Adrenal gland (tissue), 12 donors: ENCODE measurements around the gene HOXD10. TPM values are rescaled to one million over a fixed set of nuclear protein-coding genes. Genes with fewer than 3 reads are reported as not detected.
A peak's percentile ranks its signal among the peaks of the same experiment; 100 is the strongest.

Source experiments
- DNase-seq, 7 donors: peaks; one replicate each; pipeline ENCODE4 v3.0.0-alpha.2; 2019 to 2020
- H3K27ac ChIP-seq, 5 donors: fragments of 200-600 bp; sonication (generic) in 4 of 5; 1 replicate in 3 of 5; 2 replicates in 2 of 5; pipeline versions ENCODE4 v1.5.1 to v1.8.0; 2016 to 2020; ENCODE audit warnings: mild to moderate bottlenecking in 1 of 5
- H3K27me3 ChIP-seq: fragments of 200-600 bp; 2 replicates; pipeline ENCODE4 v1.8.0; 2021
- H3K36me3 ChIP-seq, 2 donors: fragments of 200-600 bp; replicated peaks in 1 of 2; 1 replicate in 1 of 2; 2 replicates in 1 of 2; pipeline versions ENCODE4 v1.5.1 to v1.8.0; 2018 to 2022
- H3K4me1 ChIP-seq, 2 donors: fragments of 200-600 bp; replicated peaks in 1 of 2; 1 replicate in 1 of 2; 2 replicates in 1 of 2; pipeline versions ENCODE4 v1.5.1 to v1.8.0; 2018 to 2021
- H3K4me3 ChIP-seq, 4 donors: fragments of 200-600 bp; sonication (generic) in 3 of 4; one replicate each; pipeline ENCODE4 v1.5.1; 2016 to 2018
- H3K9me3 ChIP-seq, 3 donors: fragments of 200-600 bp; sonication (generic) in 1 of 3; replicated peaks in 1 of 3; 1 replicate in 2 of 3; 2 replicates in 1 of 3; pipeline versions ENCODE4 v1.5.1 to v1.8.0; 2016 to 2021
- POLR2A ChIP-seq, 2 donors: fragments of 450-650 bp; IDR thresholded peaks; one replicate each; pipeline ENCODE4 v1.6.1; 2017; ENCODE audit warnings: antibody characterized with exemption in 2 of 2, mild to moderate bottlenecking in 2 of 2, moderate library complexity in 1 of 2
- WGBS, 4 donors: extraction: QIAGEN DNeasy Blood & Tissue Kit in 2 of 4; methylation state at CpG; one replicate each; pipeline versions ENCODE4 v1.1.5 to v1.1.7; 2013 to 2017; 5-methylcytosine and 5-hydroxymethylcytosine counted together
- intact Hi-C, 2 donors: fragments of 100-400 bp; cut with DNase I; formaldehyde crosslinking; loops; one replicate each; pipeline versions ENCODE4 v1.14.1 to v1.15.0; 2022 to 2023
- polyA plus RNA-seq, 3 donors: library from polyadenylated mRNA; stranded (reverse); fragments of 200-250 nt in 2 of 3; fragments of 350-450 nt in 1 of 3; fragmentation: Illumina TruSeq in 1 of 3; extraction: RNeasy Lipid Tissue Mini Kit (QIAGEN cat#74804) in 1 of 3; gene quantifications; one replicate each; pipeline ENCODE4 v1.2.3, GENCODE V29; 2013 to 2014
- total RNA-seq, 9 donors: library from RNA; depleted of rRNA in 4 of 9; stranded (reverse); fragments of >200 nt in 4 of 9; fragments of 120-200 nt in 1 of 9; fragmentation: NEBNext Ultra II Directional in 1 of 9; extraction: Animal tissue kit (Norgen Biotek cat#: 25700) in 1 of 9; gene quantifications; one replicate each; pipeline versions ENCODE4 v1.1.0 to v1.2.4, GENCODE V29; 2013 to 2023
- TF ChIP-seq, protein P1 (sequence below), 6 experiments: fragments of 450-650 bp in 4 of 6; fragments of 200-600 bp in 2 of 6; sonication (generic) in 1 of 6; IDR thresholded peaks; 1 replicate in 5 of 6; 2 replicates in 1 of 6; pipeline versions ENCODE4 v1.5.1 to v1.8.0; 2016 to 2021; ENCODE audit warnings: antibody characterized with exemption in 6 of 6, mild to moderate bottlenecking in 2 of 6, moderate library complexity in 1 of 6
- donor health status: healthy with polysubstance abuse.
- donor health status: Bipolar disorder and iron deficiency.
- donor health status: DM: yes; HTN: yes; CAD: no.
- donor health status: DM: no; HTN: no; CAD: no.
- donor health status: DM: no; HTN: no; CAD: no.
- donor health status: DM: yes; HTN: yes; CAD: no.

HOXD10 gene
- total and polyA plus RNA-seq, 12 donors: 0.11 to 0.33 (median 0.18) TPM; not detected in 8

DNA sequence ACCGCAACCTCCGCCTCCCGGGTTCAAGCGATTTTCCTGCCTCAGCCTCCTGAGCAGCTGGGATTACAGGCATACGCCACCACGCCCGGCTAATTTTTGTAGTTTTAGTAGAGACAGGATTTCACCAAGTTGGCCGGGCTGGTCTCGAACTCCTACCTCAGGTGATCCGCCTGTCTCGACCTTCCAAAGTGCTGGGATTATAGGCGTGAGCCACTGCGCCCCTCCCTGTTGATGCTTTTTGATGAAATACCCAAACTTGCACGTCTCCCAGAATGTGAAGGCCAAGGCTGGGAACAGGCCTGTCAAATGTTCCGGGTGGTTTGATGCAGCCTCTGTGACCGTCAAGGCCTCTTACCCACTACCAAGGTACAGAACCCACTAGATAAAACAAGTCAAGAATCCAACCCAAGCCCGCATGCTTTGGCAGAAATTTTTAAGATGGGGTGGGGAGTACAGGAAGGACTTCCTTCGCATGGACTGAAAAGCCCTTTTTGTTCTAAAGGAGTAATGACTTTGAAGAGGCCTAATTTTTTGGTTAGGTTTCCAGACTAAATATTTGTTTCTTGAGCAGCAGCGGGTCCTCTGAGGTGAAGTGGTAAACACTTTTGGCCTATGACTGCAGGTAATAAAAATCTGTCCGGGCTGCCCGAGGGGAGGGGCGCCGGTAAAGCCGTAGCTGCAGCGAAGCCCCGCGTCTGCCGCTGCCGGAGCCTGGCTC, 29.1 kb upstream of the HOXD10 start:
- peak in 1 of 7 donors; percentile 35 for DNase-seq
- Histone ChIP-seq H3K27ac (no peak overlapping the region), H3K4me3 (peak overlapping the region in 1 of 4 donors; percentile 7), H3K4me1 (peaks cover 4 to 10% of the 10 kb centered on the region in 2 donors), H3K27me3 (peaks cover 96% of the 10 kb centered on the region), H3K36me3 (no peaks in the 10 kb centered on the region), H3K9me3 (no peaks in the 10 kb centered on the region)
- no peak for TF ChIP-seq POLR2A (IDR thresholded peaks at IDR 0.05)
- TF ChIP-seq, protein P1, sequence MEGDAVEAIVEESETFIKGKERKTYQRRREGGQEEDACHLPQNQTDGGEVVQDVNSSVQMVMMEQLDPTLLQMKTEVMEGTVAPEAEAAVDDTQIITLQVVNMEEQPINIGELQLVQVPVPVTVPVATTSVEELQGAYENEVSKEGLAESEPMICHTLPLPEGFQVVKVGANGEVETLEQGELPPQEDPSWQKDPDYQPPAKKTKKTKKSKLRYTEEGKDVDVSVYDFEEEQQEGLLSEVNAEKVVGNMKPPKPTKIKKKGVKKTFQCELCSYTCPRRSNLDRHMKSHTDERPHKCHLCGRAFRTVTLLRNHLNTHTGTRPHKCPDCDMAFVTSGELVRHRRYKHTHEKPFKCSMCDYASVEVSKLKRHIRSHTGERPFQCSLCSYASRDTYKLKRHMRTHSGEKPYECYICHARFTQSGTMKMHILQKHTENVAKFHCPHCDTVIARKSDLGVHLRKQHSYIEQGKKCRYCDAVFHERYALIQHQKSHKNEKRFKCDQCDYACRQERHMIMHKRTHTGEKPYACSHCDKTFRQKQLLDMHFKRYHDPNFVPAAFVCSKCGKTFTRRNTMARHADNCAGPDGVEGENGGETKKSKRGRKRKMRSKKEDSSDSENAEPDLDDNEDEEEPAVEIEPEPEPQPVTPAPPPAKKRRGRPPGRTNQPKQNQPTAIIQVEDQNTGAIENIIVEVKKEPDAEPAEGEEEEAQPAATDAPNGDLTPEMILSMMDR (IDR thresholded peaks at IDR 0.05): no peak
- WGBS, 4 donors: 28 to 37% (median 32%) methylated on average over 25 to 29 of the region's 29 CpGs
- intact Hi-C loops: loop anchor here in 1 of 2 donors (10.0 kb wide), 1 partner anchor 403 kb away; no protein-coding TSS in a partner anchor

DNA sequence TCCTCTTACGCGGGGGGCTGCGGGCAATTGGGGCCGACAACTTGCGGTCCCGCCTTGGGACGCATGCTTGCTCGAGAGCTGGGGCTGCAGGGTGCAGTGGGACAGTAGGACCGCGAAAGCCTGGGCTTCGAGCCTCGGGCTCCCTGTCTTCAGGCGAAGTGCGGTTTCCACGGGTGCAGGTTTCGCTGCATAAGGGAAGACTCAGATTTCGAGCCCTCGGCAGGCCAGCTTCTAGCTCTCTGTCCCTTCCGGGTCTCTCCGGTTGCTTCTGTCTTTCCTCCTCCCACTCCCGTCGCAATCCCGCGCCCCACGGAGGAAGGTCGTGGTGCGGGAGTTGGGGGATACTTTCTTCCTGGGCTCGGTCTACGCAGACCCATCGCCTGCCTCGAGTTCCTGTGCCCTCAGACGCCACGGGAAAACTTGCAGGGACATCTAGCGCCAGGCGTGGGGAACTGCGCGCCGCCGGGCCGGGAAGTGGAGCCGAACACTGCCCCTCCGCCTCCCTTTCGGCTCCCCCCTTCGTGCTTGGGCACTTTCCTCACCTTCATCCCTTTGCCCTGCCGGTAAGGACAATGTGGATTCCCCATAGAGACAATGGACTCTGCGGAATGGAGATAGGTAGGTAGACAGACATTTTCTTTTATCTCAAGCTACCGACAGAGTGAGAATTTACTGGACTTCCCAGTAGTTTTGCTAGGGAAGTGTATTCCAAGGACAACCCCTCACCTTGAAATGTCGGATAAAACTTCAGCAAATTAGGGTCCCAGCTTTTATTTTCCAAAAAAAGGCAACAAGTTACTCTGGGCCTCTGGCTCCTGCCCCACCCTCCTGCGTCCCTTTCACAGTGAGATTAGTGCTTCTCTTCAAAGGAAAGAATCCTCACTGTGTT, 28.3 kb upstream of the HOXD10 start:
- TF ChIP-seq, protein P1 (IDR thresholded peaks at IDR 0.05): peak; percentile 40 to 71 (median 62)
- TF ChIP-seq POLR2A (IDR thresholded peaks at IDR 0.05): no peak
- WGBS, 4 donors: 3 to 7% (median 5%) methylated on average over 21 to 49 of the region's 49 CpGs
- Histone ChIP-seq H3K9me3 (no peaks in the 10 kb centered on the region), H3K27ac (no peak overlapping the region), H3K27me3 (peaks cover 96% of the 10 kb centered on the region), H3K4me1 (peaks cover 4 to 17% of the 10 kb centered on the region in 2 donors), H3K36me3 (no peaks in the 10 kb centered on the region), H3K4me3 (peak overlapping the region in 1 of 4 donors; percentile 7)
- intact Hi-C loops: loop anchor here in 1 of 2 donors (10.0 kb wide), 1 partner anchor 403 kb away; no protein-coding TSS in a partner anchor
- DNase-seq: peak; percentile 33 to 68 (median 55)

DNA sequence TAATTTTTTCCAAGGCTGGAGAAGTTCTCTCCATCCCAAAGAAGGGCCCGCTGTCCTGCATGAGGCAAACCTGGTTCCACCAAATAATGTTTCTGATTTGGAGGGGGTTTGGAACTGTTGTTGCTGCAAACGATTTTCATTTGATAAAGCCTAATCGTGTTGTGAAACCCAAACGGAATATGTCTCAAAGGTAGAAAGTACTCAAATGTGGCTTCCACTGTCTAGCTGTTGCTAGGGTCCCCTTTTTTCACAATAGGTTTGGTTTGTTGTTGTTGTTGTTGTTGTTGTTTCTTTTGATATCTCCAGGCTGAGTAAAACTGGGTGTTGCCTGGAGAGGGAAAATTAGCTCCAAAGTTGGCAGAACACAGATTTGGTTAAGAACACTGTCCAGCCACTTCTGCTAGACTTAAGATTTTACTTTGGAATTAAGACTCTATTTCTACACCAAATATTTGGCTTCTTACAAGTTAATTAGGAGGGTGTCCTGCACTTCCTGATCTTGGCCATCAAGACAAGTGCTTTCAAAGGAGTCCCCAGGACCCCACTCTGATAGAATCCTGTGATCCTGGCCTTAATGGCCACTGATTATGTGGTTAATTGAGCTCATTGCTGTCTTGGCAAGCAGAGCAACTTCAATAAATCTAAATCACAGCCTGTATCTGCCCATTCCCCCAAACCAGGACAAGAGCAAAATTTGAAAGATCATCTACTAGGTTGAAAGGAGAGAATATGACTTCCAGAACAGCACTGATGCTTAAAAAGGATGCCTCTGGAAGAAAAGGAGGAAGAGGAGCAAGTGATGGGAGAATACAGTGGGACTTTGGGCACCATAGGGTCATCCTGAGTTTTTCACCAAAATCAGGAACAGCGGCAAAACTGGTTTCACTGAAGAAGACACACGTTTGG, 27.4 kb upstream of the HOXD10 start:
- Histone ChIP-seq H3K36me3 (no peaks in the 10 kb centered on the region), H3K4me1 (peaks cover 4 to 17% of the 10 kb centered on the region in 2 donors), H3K27ac (no peak overlapping the region), H3K4me3 (no peak overlapping the region), H3K9me3 (no peaks in the 10 kb centered on the region), H3K27me3 (peaks cover 95% of the 10 kb centered on the region)
- intact Hi-C loops: loop anchor here in 1 of 2 donors (10.0 kb wide), 1 partner anchor 404 kb away; no protein-coding TSS in a partner anchor
- 10 to 17% (median 11%) methylated on average over 6 of the region's 6 CpGs for WGBS, 4 donors
- no peak for TF ChIP-seq POLR2A (IDR thresholded peaks at IDR 0.05)
- TF ChIP-seq, protein P1 (IDR thresholded peaks at IDR 0.05): no peak
- DNase-seq: no peak
